Adrenal gland (tissue), 12 donors: ENCODE results near the gene FAM9A. TPM values are rescaled to one million over a fixed set of nuclear protein-coding genes. Genes with fewer than 3 reads are reported as not detected.

Experiments
- DNase-seq, 7 donors: peaks; one replicate each; pipeline ENCODE4 v3.0.0-alpha.2; 2019 to 2020
- H3K27ac ChIP-seq, 5 donors: fragments of 200-600 bp; sonication (generic) in 4 of 5; 1 replicate in 3 of 5; 2 replicates in 2 of 5; pipeline versions ENCODE4 v1.5.1 to v1.8.0; 2016 to 2020; ENCODE audit warnings: mild to moderate bottlenecking in 1 of 5
- H3K27me3 ChIP-seq: fragments of 200-600 bp; 2 replicates; pipeline ENCODE4 v1.8.0; 2021
- H3K36me3 ChIP-seq, 2 donors: fragments of 200-600 bp; replicated peaks in 1 of 2; 1 replicate in 1 of 2; 2 replicates in 1 of 2; pipeline versions ENCODE4 v1.5.1 to v1.8.0; 2018 to 2022
- H3K4me1 ChIP-seq, 2 donors: fragments of 200-600 bp; replicated peaks in 1 of 2; 1 replicate in 1 of 2; 2 replicates in 1 of 2; pipeline versions ENCODE4 v1.5.1 to v1.8.0; 2018 to 2021
- H3K4me3 ChIP-seq, 4 donors: fragments of 200-600 bp; sonication (generic) in 3 of 4; one replicate each; pipeline ENCODE4 v1.5.1; 2016 to 2018
- H3K9me3 ChIP-seq, 3 donors: fragments of 200-600 bp; sonication (generic) in 1 of 3; replicated peaks in 1 of 3; 1 replicate in 2 of 3; 2 replicates in 1 of 3; pipeline versions ENCODE4 v1.5.1 to v1.8.0; 2016 to 2021
- POLR2A ChIP-seq, 2 donors: fragments of 450-650 bp; IDR thresholded peaks; one replicate each; pipeline ENCODE4 v1.6.1; 2017; ENCODE audit warnings: antibody characterized with exemption in 2 of 2, mild to moderate bottlenecking in 2 of 2, moderate library complexity in 1 of 2
- WGBS, 4 donors: extraction: QIAGEN DNeasy Blood & Tissue Kit in 2 of 4; methylation state at CpG; one replicate each; pipeline versions ENCODE4 v1.1.5 to v1.1.7; 2013 to 2017; 5-methylcytosine and 5-hydroxymethylcytosine counted together
- intact Hi-C, 2 donors: fragments of 100-400 bp; cut with DNase I; formaldehyde crosslinking; loops; one replicate each; pipeline versions ENCODE4 v1.14.1 to v1.15.0; 2022 to 2023
- polyA plus RNA-seq, 3 donors: library from polyadenylated mRNA; stranded (reverse); fragments of 200-250 nt in 2 of 3; fragments of 350-450 nt in 1 of 3; fragmentation: Illumina TruSeq in 1 of 3; extraction: RNeasy Lipid Tissue Mini Kit (QIAGEN cat#74804) in 1 of 3; gene quantifications; one replicate each; pipeline ENCODE4 v1.2.3, GENCODE V29; 2013 to 2014
- total RNA-seq, 9 donors: library from RNA; depleted of rRNA in 4 of 9; stranded (reverse); fragments of >200 nt in 4 of 9; fragments of 120-200 nt in 1 of 9; fragmentation: NEBNext Ultra II Directional in 1 of 9; extraction: Animal tissue kit (Norgen Biotek cat#: 25700) in 1 of 9; gene quantifications; one replicate each; pipeline versions ENCODE4 v1.1.0 to v1.2.4, GENCODE V29; 2013 to 2023
- TF ChIP-seq, protein P1 (sequence below), 6 experiments: fragments of 450-650 bp in 4 of 6; fragments of 200-600 bp in 2 of 6; sonication (generic) in 1 of 6; IDR thresholded peaks; 1 replicate in 5 of 6; 2 replicates in 1 of 6; pipeline versions ENCODE4 v1.5.1 to v1.8.0; 2016 to 2021; ENCODE audit warnings: antibody characterized with exemption in 6 of 6, mild to moderate bottlenecking in 2 of 6, moderate library complexity in 1 of 6
- donor health status: healthy with polysubstance abuse.
- donor health status: Bipolar disorder and iron deficiency.
- donor health status: DM: yes; HTN: yes; CAD: no.
- donor health status: DM: no; HTN: no; CAD: no.
- donor health status: DM: no; HTN: no; CAD: no.
- donor health status: DM: yes; HTN: yes; CAD: no.

Gene FAM9A
- total and polyA plus RNA-seq, 12 donors: not detected

DNA sequence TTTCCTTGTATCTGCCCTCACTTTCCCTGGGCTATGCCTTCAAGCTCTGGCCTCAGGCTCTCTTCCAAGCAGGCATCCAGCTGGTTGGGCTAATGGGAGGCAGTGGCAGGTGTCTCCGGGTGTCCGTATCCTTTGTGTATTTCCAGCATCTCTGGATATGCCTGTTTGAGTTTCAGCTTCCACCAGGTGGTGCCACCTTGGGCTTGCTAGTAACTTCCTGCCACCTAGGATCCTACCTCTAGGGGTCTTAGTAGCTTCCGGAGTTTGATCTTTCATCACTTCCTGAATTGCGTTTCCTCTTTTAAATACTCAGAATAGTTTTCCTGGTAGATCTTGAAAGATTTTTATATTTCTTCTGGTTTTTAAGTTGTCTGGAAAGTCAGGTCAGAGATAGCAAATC lies 46.1 kb downstream of the FAM9A start:
- Histone ChIP-seq H3K36me3 (no peaks in the 10 kb centered on the region), H3K27ac (no peak overlapping the region), H3K27me3 (peaks cover 13% of the 10 kb centered on the region), H3K4me3 (no peak overlapping the region), H3K9me3 (no peaks in the 10 kb centered on the region), H3K4me1 (no peaks in the 10 kb centered on the region)
- no peak for DNase-seq
- intact Hi-C loops: no loop called here
- no peak for TF ChIP-seq POLR2A (IDR thresholded peaks at IDR 0.05)
- TF ChIP-seq, protein P1, sequence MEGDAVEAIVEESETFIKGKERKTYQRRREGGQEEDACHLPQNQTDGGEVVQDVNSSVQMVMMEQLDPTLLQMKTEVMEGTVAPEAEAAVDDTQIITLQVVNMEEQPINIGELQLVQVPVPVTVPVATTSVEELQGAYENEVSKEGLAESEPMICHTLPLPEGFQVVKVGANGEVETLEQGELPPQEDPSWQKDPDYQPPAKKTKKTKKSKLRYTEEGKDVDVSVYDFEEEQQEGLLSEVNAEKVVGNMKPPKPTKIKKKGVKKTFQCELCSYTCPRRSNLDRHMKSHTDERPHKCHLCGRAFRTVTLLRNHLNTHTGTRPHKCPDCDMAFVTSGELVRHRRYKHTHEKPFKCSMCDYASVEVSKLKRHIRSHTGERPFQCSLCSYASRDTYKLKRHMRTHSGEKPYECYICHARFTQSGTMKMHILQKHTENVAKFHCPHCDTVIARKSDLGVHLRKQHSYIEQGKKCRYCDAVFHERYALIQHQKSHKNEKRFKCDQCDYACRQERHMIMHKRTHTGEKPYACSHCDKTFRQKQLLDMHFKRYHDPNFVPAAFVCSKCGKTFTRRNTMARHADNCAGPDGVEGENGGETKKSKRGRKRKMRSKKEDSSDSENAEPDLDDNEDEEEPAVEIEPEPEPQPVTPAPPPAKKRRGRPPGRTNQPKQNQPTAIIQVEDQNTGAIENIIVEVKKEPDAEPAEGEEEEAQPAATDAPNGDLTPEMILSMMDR (IDR thresholded peaks at IDR 0.05): no peak
- 61 to 79% (median 69%) methylated on average over 4 of the region's 4 CpGs for WGBS, 4 donors

DNA sequence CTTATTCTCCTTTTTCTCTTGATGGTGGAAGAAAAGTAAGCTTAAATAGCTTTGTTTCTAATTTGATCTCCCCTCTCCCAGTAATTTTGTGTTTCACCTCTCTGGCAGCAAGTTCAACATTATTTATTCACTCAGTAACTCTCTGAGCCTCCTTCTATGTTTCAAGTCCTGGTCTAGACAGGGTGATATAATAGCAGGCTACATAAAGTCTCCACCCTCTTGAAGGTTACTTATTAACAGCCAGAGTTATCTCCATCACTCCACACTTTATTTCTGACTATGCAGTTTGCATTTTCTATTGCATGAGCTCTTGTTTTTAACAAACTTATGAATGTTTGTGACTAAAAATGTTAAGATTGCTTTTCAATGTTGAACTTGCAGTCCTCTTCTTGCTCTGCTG lies 51.5 kb downstream of the FAM9A start:
- no peaks in the 10 kb centered on the region for H3K4me1 ChIP-seq
- H3K27me3 ChIP-seq: peaks cover 8% of the 10 kb centered on the region
- no peaks in the 10 kb centered on the region for H3K9me3 ChIP-seq
- no peak for TF ChIP-seq POLR2A (IDR thresholded peaks at IDR 0.05)
- TF ChIP-seq, protein P1 (IDR thresholded peaks at IDR 0.05): no peak
- H3K4me3 ChIP-seq: no peak overlapping the region
- intact Hi-C loops: loop anchor here in 1 of 2 donors (10.0 kb wide), 1 partner anchor 65 kb away; no protein-coding TSS in a partner anchor
- no peak for DNase-seq
- H3K36me3 ChIP-seq: no peaks in the 10 kb centered on the region
- H3K27ac ChIP-seq: no peak overlapping the region

DNA sequence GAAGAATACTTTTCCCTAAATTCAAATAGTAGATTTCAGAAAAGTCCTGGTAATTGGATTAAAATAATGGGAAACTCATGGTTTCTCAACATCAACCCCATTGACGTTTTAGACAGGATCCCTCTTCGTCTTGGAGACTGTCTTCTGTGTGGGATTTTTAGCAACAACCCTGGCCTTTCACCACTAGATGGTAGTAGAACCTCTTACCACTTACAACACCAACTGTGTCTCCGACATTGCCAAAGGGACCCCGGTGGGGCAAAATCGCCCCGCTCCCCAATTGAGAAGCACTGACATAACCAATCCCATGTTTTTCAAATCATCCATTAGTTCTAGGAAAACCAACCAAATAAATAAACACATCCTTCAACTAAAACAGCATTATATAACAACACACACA lies 52.3 kb downstream of the FAM9A start:
- DNase-seq: peak in 1 of 7 donors; percentile 6
- TF ChIP-seq, protein P1 (IDR thresholded peaks at IDR 0.05): peak in 5 of 6 experiments; percentile 16 to 62 (median 43)
- TF ChIP-seq POLR2A (IDR thresholded peaks at IDR 0.05): no peak
- 3 to 11% (median 6%) methylated on average over 4 to 6 of the region's 6 CpGs for WGBS, 4 donors
- intact Hi-C loops: loop anchor here in 1 of 2 donors (10.0 kb wide), 1 partner anchor 66 kb away; no protein-coding TSS in a partner anchor
- Histone ChIP-seq H3K27ac (no peak overlapping the region), H3K4me3 (no peak overlapping the region), H3K4me1 (no peaks in the 10 kb centered on the region), H3K9me3 (no peaks in the 10 kb centered on the region), H3K36me3 (no peaks in the 10 kb centered on the region), H3K27me3 (peaks cover 8% of the 10 kb centered on the region)

DNA sequence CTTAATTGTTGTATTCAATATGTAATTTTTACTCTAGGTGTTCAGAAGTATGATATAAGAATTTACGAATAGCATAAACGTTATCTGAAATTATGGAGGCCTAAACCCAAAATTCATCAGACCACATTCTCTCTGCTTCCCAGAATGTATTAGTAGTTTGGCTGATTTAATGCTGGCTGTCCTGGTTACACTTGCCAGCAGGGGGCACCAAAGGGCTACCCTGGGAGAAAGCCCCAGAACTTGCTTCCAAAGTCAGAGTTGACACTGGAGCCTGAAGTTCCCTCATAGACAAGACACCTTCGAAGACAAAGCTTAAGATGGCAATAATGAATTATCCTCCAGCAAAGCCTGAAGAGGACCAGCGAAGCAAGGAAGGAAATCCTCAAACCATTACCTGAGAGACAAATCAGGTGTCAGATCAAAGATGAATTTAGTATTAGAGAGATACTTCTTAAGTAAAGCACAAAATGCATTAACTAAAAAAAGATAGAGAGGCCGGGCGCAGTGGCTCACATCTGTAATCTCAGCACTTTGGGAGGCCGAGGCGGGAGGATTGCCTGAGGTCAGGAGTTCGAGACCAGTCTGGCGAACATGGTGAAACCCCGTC lies 58.0 kb downstream of the FAM9A start:
- WGBS, 4 donors: 63 to 76% (median 69%) methylated on average over 9 to 11 of the region's 11 CpGs
- Histone ChIP-seq H3K27ac (no peak overlapping the region), H3K27me3 (peaks cover 6% of the 10 kb centered on the region), H3K36me3 (no peaks in the 10 kb centered on the region), H3K4me3 (no peak overlapping the region), H3K4me1 (no peaks in the 10 kb centered on the region), H3K9me3 (no peaks in the 10 kb centered on the region)
- TF ChIP-seq, protein P1 (IDR thresholded peaks at IDR 0.05): peak; percentile 35 to 71 (median 57)
- no peak for TF ChIP-seq POLR2A (IDR thresholded peaks at IDR 0.05)
- intact Hi-C loops: loop anchor here in 1 of 2 donors (10.0 kb wide), 1 partner anchor 72 kb away; no protein-coding TSS in a partner anchor
- peak; percentile 39 to 73 (median 63) for DNase-seq
